A549 (cell line): Measurements from ENCODE around the gene CHST13. TPM values are rescaled to one million over a fixed set of nuclear protein-coding genes. Genes with fewer than 3 reads are reported as not detected.

ENCODE experiments used
- ATAC-seq, 2 experiments: fragments of 200-7000 bp in 1 of 2; fragments of >200 bp in 1 of 2; cut with Nextera tagmentation in 1 of 2; cut with Tn5 transposase in 1 of 2; 3 replicates each; pipeline versions ENCODE4 v1.8.0 to v1.9.1; 2018 to 2020; ENCODE audit warnings: mild to moderate bottlenecking in 1 of 2, moderate library complexity in 1 of 2
- CTCF ChIA-PET: fragments of 300-600 bp; sonication (Branson Sonifier 250); formaldehyde crosslinking; extraction: SDS; loops from one replicate; lab custom pipeline; 2021; ENCODE audit warnings: antibody characterized with exemption, inconsistent platforms; lab: Yijun Ruan, JAX
- POLR2A ChIA-PET: fragments of 350-600 bp; formaldehyde crosslinking; extraction: SDS; loops from one replicate; lab custom pipeline; 2021; ENCODE audit warnings: antibody characterized with exemption, inconsistent platforms; lab: Yijun Ruan, JAX
- DNase-seq, 2 experiments: peaks; one replicate each; pipeline versions ENCODE4 v3.0.0 to v3.0.0-alpha.2; 2011 to 2016; ENCODE audit warnings: low read depth in 1 of 2, low spot score in 1 of 2
- FAIRE-seq: peaks from 2 replicates; lab custom pipeline; 2011; peaks lifted over from hg19 to GRCh38; lab: Jason Lieb, UNC
- H3K27ac ChIP-seq, 2 experiments: fragments of >200 bp; sonication (Bioruptor Twin); formaldehyde crosslinking; 3 replicates each; pipeline ENCODE4 v1.5.1; 2016 to 2017
- H3K4me1 ChIP-seq: fragments of >200 bp; sonication (Bioruptor Twin); formaldehyde crosslinking; 3 replicates; pipeline ENCODE4 v1.6.1; 2016
- H3K4me2 ChIP-seq: fragments of >200 bp; sonication (Bioruptor Twin); formaldehyde crosslinking; 3 replicates; pipeline ENCODE4 v1.6.1; 2016
- H3K4me3 ChIP-seq: fragments of >200 bp; sonication (Bioruptor Twin); formaldehyde crosslinking; 3 replicates; pipeline ENCODE4 v1.5.1; 2016
- H3K9me3 ChIP-seq: fragments of >200 bp; sonication (Bioruptor Twin); formaldehyde crosslinking; 3 replicates; pipeline ENCODE4 v1.6.1; 2016
- BHLHE40 ChIP-seq: IDR thresholded peaks from 2 replicates; pipeline ENCODE4 v1.6.1; 2012; ENCODE audit warnings: low read depth, low read length, inconsistent platforms
- CEBPB ChIP-seq, 2 experiments: fragments of >200 bp in 1 of 2; sonication (Bioruptor Twin) in 1 of 2; formaldehyde crosslinking in 1 of 2; IDR thresholded peaks; 2 replicates each; pipeline ENCODE4 v1.6.1; 2012 to 2016
- CHD2 ChIP-seq: fragments of 150-350 bp; IDR thresholded peaks from 2 replicates; pipeline ENCODE4 v1.6.1; 2014; ENCODE audit warnings: low read length; ENCODE audit not compliant: partially characterized antibody
- CHD4 ChIP-seq: fragments of 200-600 bp; sonication (generic); IDR thresholded peaks from 2 replicates; pipeline ENCODE4 v1.6.1; 2016; ENCODE audit warnings: antibody characterized with exemption, mild to moderate bottlenecking, borderline replicate concordance
- CTCF ChIP-seq: fragments of >200 bp; sonication (Bioruptor Twin); formaldehyde crosslinking; IDR thresholded peaks from 3 replicates; pipeline ENCODE4 v1.5.1; 2016
- E2F6 ChIP-seq: IDR thresholded peaks from 2 replicates; pipeline ENCODE4 v1.6.1; 2012; ENCODE audit warnings: low read depth, borderline replicate concordance
- EHMT2 ChIP-seq: fragments of 200-600 bp; sonication (generic); IDR thresholded peaks from 2 replicates; pipeline ENCODE4 v1.6.1; 2016; ENCODE audit warnings: antibody characterized with exemption, low read depth, mild to moderate bottlenecking, moderate library complexity
- ELK1 ChIP-seq: fragments of 150-350 bp; IDR thresholded peaks from 2 replicates; pipeline ENCODE4 v1.6.1; 2014; ENCODE audit warnings: low read depth, mild to moderate bottlenecking, low read length
- EP300 ChIP-seq, 2 experiments: fragments of >200 bp; sonication (Bioruptor Twin); formaldehyde crosslinking; IDR thresholded peaks; 2 replicates in 1 of 2; 3 replicates in 1 of 2; pipeline ENCODE4 v1.6.1; 2016 to 2017
- FOSL2 ChIP-seq, 2 experiments: fragments of 450-650 bp in 1 of 2; fragments of >200 bp in 1 of 2; sonication (Bioruptor Twin) in 1 of 2; formaldehyde crosslinking; IDR thresholded peaks; 2 replicates each; pipeline versions ENCODE4 v1.5.0 to v1.6.1; 2016 to 2020; ENCODE audit warnings: mild to moderate bottlenecking in 1 of 2, moderate library complexity in 1 of 2
- FOXS1 ChIP-seq: fragments of 250-450 bp; sonication (Bioruptor Pico); IDR thresholded peaks from 2 replicates; pipeline ENCODE4 v1.5.0; 2020; ENCODE audit warnings: mild to moderate bottlenecking, moderate library complexity
- JUN ChIP-seq, 2 experiments: fragments of >200 bp; sonication (Bioruptor Twin); formaldehyde crosslinking; IDR thresholded peaks; 2 replicates in 1 of 2; 3 replicates in 1 of 2; pipeline ENCODE4 v1.6.1; 2016 to 2017
- KDM5A ChIP-seq: fragments of 200-600 bp; sonication (generic); IDR thresholded peaks from 2 replicates; pipeline ENCODE4 v1.6.1; 2016; ENCODE audit warnings: antibody characterized with exemption, mild to moderate bottlenecking
- MAFK ChIP-seq: fragments of 450-650 bp; IDR thresholded peaks from 2 replicates; pipeline ENCODE4 v1.6.1; 2014; ENCODE audit not compliant: partially characterized antibody
- TP53 ChIP-seq: fragments of 250-450 bp; sonication (Bioruptor Pico); IDR thresholded peaks from 2 replicates; pipeline ENCODE4 v1.5.0; 2021; ENCODE audit warnings: mild to moderate bottlenecking, moderate library complexity
- ZNF302 ChIP-seq: fragments of 250-450 bp; sonication (Bioruptor Pico); IDR thresholded peaks from 2 replicates; pipeline ENCODE4 v1.9.0; 2021; ENCODE audit warnings: inconsistent platforms, mild to moderate bottlenecking, moderate library complexity
- ZSCAN20 ChIP-seq: fragments of 250-450 bp; sonication (Bioruptor Pico); IDR thresholded peaks from 2 replicates; pipeline ENCODE4 v1.8.0; 2022; ENCODE audit warnings: mild to moderate bottlenecking, moderate library complexity
- WGBS: methylation state at CpG from one replicate; pipeline ENCODE4 v1.1.6; 2017; ENCODE audit errors: missing lambda C conversion rate; 5-methylcytosine and 5-hydroxymethylcytosine counted together
- polyA plus RNA-seq, 4 experiments: library from polyadenylated mRNA; depleted of rRNA in 3 of 4; stranded (reverse); fragments of >200 nt; fragmentation: RNase III in 1 of 4; extraction: RNeasy Plus Mini Kit Qiagen cat#74134 plus additional on column Dnase treatment in 1 of 4; gene quantifications; 2 replicates in 3 of 4; 3 replicates in 1 of 4; pipeline ENCODE4 v1.2.3, GENCODE V29; 2011 to 2017
- TF ChIP-seq, protein P1 (sequence below): fragments of >200 bp; sonication (Bioruptor Twin); formaldehyde crosslinking; IDR thresholded peaks from 2 replicates; pipeline ENCODE4 v1.6.1; 2016
- TF ChIP-seq, protein P2 (sequence below): fragments of 250-450 bp; sonication (Bioruptor Pico); IDR thresholded peaks from 2 replicates; pipeline ENCODE4 v1.5.0; 2020; ENCODE audit warnings: low read depth, mild to moderate bottlenecking, moderate library complexity
- TF ChIP-seq, protein P3 (sequence below): IDR thresholded peaks from 2 replicates; pipeline ENCODE4 v1.6.1; 2012

Gene CHST13
- polyA plus RNA-seq, 2 of the 4 experiments (the other 2 are of a cell fraction) = 0.30 to 0.59 TPM

DNA sequence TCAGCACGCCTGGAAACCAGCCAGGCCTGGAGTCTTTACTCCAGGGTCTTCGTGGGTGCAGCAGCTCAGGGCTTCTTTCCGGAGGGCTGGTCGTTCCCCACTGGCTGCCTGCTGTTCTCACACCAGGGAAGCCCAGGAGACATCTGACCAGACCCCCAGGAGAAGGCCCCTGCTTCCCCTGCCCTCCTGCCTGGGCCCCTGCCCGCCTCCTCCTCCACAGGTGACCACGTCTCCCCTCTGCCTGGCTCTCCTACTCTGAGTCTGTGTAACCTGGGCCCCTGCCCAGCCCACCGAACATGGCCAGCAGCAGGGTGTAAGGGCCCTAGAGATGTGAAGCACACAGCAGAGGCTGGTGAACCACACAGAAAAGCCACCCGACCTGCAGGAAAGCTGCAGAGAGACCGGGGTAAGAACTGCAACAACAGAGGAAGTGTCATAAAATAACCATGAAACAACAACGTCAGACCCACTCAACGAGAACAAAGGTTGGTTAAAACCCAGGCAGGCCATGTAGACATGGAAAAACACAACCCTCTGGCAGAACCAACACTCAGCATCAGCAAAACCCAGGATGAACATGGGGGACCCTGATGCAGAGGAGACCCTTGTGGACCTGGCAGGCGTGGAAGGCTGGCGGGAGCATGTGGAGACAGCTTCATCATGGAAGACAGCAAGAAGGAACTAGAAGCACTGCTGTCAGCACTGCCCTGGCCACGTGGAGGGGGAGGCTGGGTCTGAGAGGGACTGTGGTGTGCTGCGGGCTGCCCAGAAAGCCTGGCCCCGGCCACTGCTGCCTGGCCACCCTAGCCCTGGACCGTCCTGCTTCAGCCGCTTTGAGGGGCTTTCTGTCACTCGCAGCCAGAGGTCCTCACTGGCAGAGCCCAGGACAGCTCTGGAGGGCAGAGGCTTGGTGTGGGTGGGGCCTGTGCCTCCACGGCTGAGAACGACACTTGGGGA lies 26.8 kb upstream of the CHST13 start:
- Histone ChIP-seq H3K27ac (no peak overlapping the region), H3K4me1 (no peaks in the 10 kb centered on the region), H3K4me3 (no peak overlapping the region), H3K9me3 (no peaks in the 10 kb centered on the region), H3K4me2 (no peak overlapping the region)
- WGBS = 66% methylated on average over 14 of the region's 21 CpGs
- FAIRE-seq (no peak), ATAC-seq (no peak), DNase-seq (no peak)
- TF ChIP-seq EP300 (IDR thresholded peaks at IDR 0.05) = no peak
- no peak for TF ChIP-seq FOXS1 (CRISPR knock-in tag)
- TF ChIP-seq, protein P1, sequence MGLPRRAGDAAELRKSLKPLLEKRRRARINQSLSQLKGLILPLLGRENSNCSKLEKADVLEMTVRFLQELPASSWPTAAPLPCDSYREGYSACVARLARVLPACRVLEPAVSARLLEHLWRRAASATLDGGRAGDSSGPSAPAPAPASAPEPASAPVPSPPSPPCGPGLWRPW = no peak
- no peak for TF ChIP-seq JUN (IDR thresholded peaks at IDR 0.05)
- TF ChIP-seq FOSL2 (IDR thresholded peaks at IDR 0.05) = no peak
- no peak for TF ChIP-seq FOSL2 (CRISPR knock-in tag; IDR thresholded peaks at IDR 0.05)
- no peak for TF ChIP-seq CEBPB (IDR thresholded peaks at IDR 0.05)
- TF ChIP-seq E2F6 = no peak
- no peak for TF ChIP-seq BHLHE40
- TF ChIP-seq TP53 (CRISPR knock-in tag) = no peak
- TF ChIP-seq KDM5A = no peak
- TF ChIP-seq, protein P2, sequence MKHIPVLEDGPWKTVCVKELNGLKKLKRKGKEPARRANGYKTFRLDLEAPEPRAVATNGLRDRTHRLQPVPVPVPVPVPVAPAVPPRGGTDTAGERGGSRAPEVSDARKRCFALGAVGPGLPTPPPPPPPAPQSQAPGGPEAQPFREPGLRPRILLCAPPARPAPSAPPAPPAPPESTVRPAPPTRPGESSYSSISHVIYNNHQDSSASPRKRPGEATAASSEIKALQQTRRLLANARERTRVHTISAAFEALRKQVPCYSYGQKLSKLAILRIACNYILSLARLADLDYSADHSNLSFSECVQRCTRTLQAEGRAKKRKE (CRISPR knock-in tag) = no peak
- no peak for TF ChIP-seq EHMT2
- TF ChIP-seq, protein P3, sequence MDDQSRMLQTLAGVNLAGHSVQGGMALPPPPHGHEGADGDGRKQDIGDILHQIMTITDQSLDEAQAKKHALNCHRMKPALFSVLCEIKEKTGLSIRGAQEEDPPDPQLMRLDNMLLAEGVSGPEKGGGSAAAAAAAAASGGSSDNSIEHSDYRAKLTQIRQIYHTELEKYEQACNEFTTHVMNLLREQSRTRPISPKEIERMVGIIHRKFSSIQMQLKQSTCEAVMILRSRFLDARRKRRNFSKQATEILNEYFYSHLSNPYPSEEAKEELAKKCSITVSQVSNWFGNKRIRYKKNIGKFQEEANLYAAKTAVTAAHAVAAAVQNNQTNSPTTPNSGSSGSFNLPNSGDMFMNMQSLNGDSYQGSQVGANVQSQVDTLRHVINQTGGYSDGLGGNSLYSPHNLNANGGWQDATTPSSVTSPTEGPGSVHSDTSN = no peak
- ChIA-PET POLR2A (no interaction called here), CTCF (interaction anchor here (1.1 to 1.8 kb wide), 2 partner anchors 24 to 25 kb away, joined by 3 to 6 read pairs; no protein-coding TSS in a partner anchor)

DNA sequence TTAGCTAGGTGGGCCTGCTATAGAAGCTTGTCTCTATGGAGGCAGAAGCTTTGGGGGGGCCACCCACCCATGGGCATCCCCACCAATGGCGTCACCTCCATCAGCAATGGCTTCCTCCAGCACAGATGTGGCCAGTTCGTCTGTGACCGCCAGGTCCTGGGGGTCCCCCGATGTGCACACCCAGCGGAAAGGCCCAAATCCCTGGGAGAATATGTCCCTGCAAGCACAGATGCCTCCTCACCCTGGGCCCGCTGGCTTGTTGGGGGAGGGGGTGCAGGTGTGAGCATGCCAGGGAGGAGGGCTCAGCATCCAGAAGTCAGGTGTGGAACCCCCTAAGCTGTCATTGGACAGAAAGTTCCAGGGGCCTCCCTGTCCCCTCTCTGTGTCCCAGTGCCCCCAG lies 26.0 kb upstream of the CHST13 start:
- no peaks in the 10 kb centered on the region for H3K4me1 ChIP-seq
- 60% methylated on average over 1 of the region's 6 CpGs for WGBS
- H3K4me2 ChIP-seq = no peak overlapping the region

More for the DNA sequence above, 26.0 kb upstream of the CHST13 start:
- FAIRE-seq (no peak), DNase-seq (no peak), ATAC-seq (no peak)
- H3K27ac ChIP-seq = no peak overlapping the region
- POLR2A ChIA-PET = no interaction called here
- CTCF ChIA-PET = interaction anchor here (1.0 to 1.8 kb wide), 2 partner anchors 25 to 26 kb away, joined by 3 to 6 read pairs; no protein-coding TSS in a partner anchor
- no peaks in the 10 kb centered on the region for H3K9me3 ChIP-seq
- no peak for TF ChIP-seq FOSL2 (IDR thresholded peaks at IDR 0.05)
- no peak for TF ChIP-seq FOSL2 (CRISPR knock-in tag; IDR thresholded peaks at IDR 0.05)
- no peak for TF ChIP-seq CHD4
- TF ChIP-seq CTCF = no peak
- TF ChIP-seq MAFK = no peak
- no peak for TF ChIP-seq FOXS1 (CRISPR knock-in tag)
- TF ChIP-seq ZNF302 (CRISPR knock-in tag) = no peak
- no peak for TF ChIP-seq ELK1
- TF ChIP-seq ZSCAN20 = no peak
- TF ChIP-seq, protein P1 = no peak
- no peak for TF ChIP-seq CHD2
- TF ChIP-seq, all 56 proteins: peak for 0
- H3K4me3 ChIP-seq = no peak overlapping the region
